HG03175 (cell line): Measurements from ENCODE around the gene EXOC2.
"Not testable (repeated sequence)": the region's sequence is repeated elsewhere in the genome, so short reads cannot be mapped to it uniquely, and the experiment has no call there.

Experiments
- ATAC-seq: cut with Tn5 transposase; IDR thresholded peaks from one replicate; pipeline ENCODE4 v1.9.1; 2021; ENCODE audit warnings: mild to moderate bottlenecking, moderate library complexity; ENCODE audit not compliant: unreplicated experiment

Gene EXOC2

GRCh38 chr6:680666-681340, 12.1 kb downstream of the EXOC2 start:
- ATAC-seq = no peak

GRCh38 chr6:680251-680650, 12.7 kb downstream of the EXOC2 start:
- ATAC-seq = no peak

- ATAC-seq = no peak
Observed at GRCh38 chr6:679282-679681, 13.7 kb downstream of the EXOC2 start.

- ATAC-seq = no peak
Observed at GRCh38 chr6:678520-678919, 14.4 kb downstream of the EXOC2 start.

- no peak for ATAC-seq
Observed at GRCh38 chr6:677919-678318, 15.0 kb downstream of the EXOC2 start.

GRCh38 chr6:674956-675355, 18.0 kb downstream of the EXOC2 start:
- ATAC-seq = no peak

- no peak for ATAC-seq
Observed at GRCh38 chr6:674406-674805, 18.5 kb downstream of the EXOC2 start.

- no peak for ATAC-seq
Observed at GRCh38 chr6:667253-667927, 25.5 kb downstream of the EXOC2 start.

GRCh38 chr6:665403-666267, 27.3 kb downstream of the EXOC2 start:
- ATAC-seq = no peak

- ATAC-seq = not testable (repeated sequence)
Observed at GRCh38 chr6:663788-664187, 29.2 kb downstream of the EXOC2 start.

GRCh38 chr6:659716-660581, 33.0 kb downstream of the EXOC2 start:
- ATAC-seq = no peak

- no peak for ATAC-seq
Observed at GRCh38 chr6:658244-658643, 34.7 kb downstream of the EXOC2 start.

- ATAC-seq = no peak
Observed at GRCh38 chr6:657743-658142, 35.2 kb downstream of the EXOC2 start.

- no peak for ATAC-seq
Observed at GRCh38 chr6:656460-657252, 36.3 kb downstream of the EXOC2 start, which contains the start of gene HUS1B. TSS of gene HUS1B (minus strand) at chr6:657100. CDS start at chr6:656944, 156 bp downstream.

- no peak for ATAC-seq
Observed at GRCh38 chr6:654136-654535, 38.8 kb downstream of the EXOC2 start.

- ATAC-seq = no peak
Observed at GRCh38 chr6:652865-653264, 40.1 kb downstream of the EXOC2 start.

GRCh38 chr6:650098-650497, 42.8 kb downstream of the EXOC2 start:
- no peak for ATAC-seq

- ATAC-seq = no peak
Observed at GRCh38 chr6:642805-643204, 50.1 kb downstream of the EXOC2 start.

GRCh38 chr6:641225-641985, 51.5 kb downstream of the EXOC2 start:
- no peak for ATAC-seq
